ENCODE results near the gene UCN.
"Not testable (repeated sequence)": the region's sequence is repeated elsewhere in the genome, so short reads cannot be mapped to it uniquely, and the experiment has no call there.

Gene UCN

GRCh38 chr2:27313882-27314645 lies 5.8 kb upstream of the UCN start:
- DNase-seq = no peak

- no peak for DNase-seq
Measured at GRCh38 chr2:27312152-27312551, 3.9 kb upstream of the UCN start.

GRCh38 chr2:27309651-27310050 lies 1.4 kb upstream of the UCN start:
- DNase-seq = no peak

- DNase-seq = peak; percentile 70
Measured at GRCh38 chr2:27307545-27308358, 493 bp downstream of the UCN start.

GRCh38 chr2:27307287-27307544 lies 1.0 kb downstream of the UCN start:
- no peak for DNase-seq

- peak; percentile 57 for DNase-seq
Measured at GRCh38 chr2:27306573-27307286, 1.5 kb downstream of the UCN start.

GRCh38 chr2:27306136-27306535 lies 2.1 kb downstream of the UCN start:
- no peak for DNase-seq

GRCh38 chr2:27305516-27305915 lies 2.7 kb downstream of the UCN start:
- DNase-seq = no peak

GRCh38 chr2:27304488-27305240 lies 3.6 kb downstream of the UCN start:
- DNase-seq = no peak

GRCh38 chr2:27303093-27304025 lies 4.9 kb downstream of the UCN start:
- peak; percentile 63 for DNase-seq

- DNase-seq = not testable (repeated sequence)
Measured at GRCh38 chr2:27300606-27301005, 7.6 kb downstream of the UCN start.

GRCh38 chr2:27298391-27299080 lies 9.7 kb downstream of the UCN start:
- DNase-seq = no peak

- DNase-seq = no peak
Measured at GRCh38 chr2:27297195-27297594, 11.1 kb downstream of the UCN start.

GRCh38 chr2:27296481-27296880 lies 11.8 kb downstream of the UCN start:
- no peak for DNase-seq

GRCh38 chr2:27294928-27295327 lies 13.3 kb downstream of the UCN start:
- DNase-seq = no peak

- DNase-seq = no peak
Measured at GRCh38 chr2:27291865-27292264, 16.4 kb downstream of the UCN start.

GRCh38 chr2:27290549-27290948 lies 17.7 kb downstream of the UCN start:
- no peak for DNase-seq

GRCh38 chr2:27288610-27289009 lies 19.6 kb downstream of the UCN start:
- no peak for DNase-seq

GRCh38 chr2:27285481-27285880 lies 22.8 kb downstream of the UCN start:
- no peak for DNase-seq

GRCh38 chr2:27284996-27285395 lies 23.2 kb downstream of the UCN start:
- DNase-seq = no peak

GRCh38 chr2:27282892-27283291 lies 25.4 kb downstream of the UCN start:
- peak; percentile 84 for DNase-seq
